Panc1 (cell line): Measurements from ENCODE around the gene HTRA3. TPM values are rescaled to one million over a fixed set of nuclear protein-coding genes. Genes with fewer than 3 reads are reported as not detected.

Source experiments
- ATAC-seq: fragments of 200-7000 bp; cut with Tn5 transposase; 2 replicates; pipeline ENCODE4 v1.9.1; 2020; ENCODE audit warnings: mild to moderate bottlenecking, moderate library complexity
- BruUV-seq: library from RNA; stranded (reverse); fragments of 400-500 nt; replicated peaks from 2 replicates; lab custom pipeline; 2021; lab: Mats Ljungman, UMichigan
- CTCF ChIA-PET: fragments of 300-600 bp; sonication (Branson Sonifier 250); formaldehyde crosslinking; loops from one replicate; lab custom pipeline; 2022; ENCODE audit warnings: antibody characterized with exemption; lab: Charles Lee
- POLR2A ChIA-PET: fragments of 300-600 bp; sonication (Branson Sonifier 250); formaldehyde crosslinking; loops from one replicate; lab custom pipeline; 2022; ENCODE audit warnings: antibody characterized with exemption; lab: Charles Lee
- DNase-seq: peaks from one replicate; pipeline ENCODE4 v3.0.0-alpha.2; 2010; ENCODE audit warnings: low read depth, low spot score
- H3K27ac ChIP-seq: 2 replicates; pipeline ENCODE4 v1.5.1; 2011; ENCODE audit warnings: mild to moderate bottlenecking, low read length, inconsistent platforms
- H3K27me3 ChIP-seq: fragments of 200-500 bp; sonication (Bioruptor generic); 2 replicates; pipeline ENCODE4 v1.6.0; 2014; ENCODE audit warnings: low read length, inconsistent platforms; ENCODE audit not compliant: control insufficient read depth, insufficient read depth
- H3K36me3 ChIP-seq: fragments of 200-500 bp; sonication (Bioruptor generic); 2 replicates; pipeline ENCODE4 v1.5.1; 2014; ENCODE audit warnings: inconsistent platforms, mild to moderate bottlenecking, low read length, moderate library complexity; ENCODE audit not compliant: control insufficient read depth, insufficient read depth
- H3K4me1 ChIP-seq: 2 replicates; pipeline ENCODE4 v1.5.1; 2011; ENCODE audit warnings: inconsistent platforms, mild to moderate bottlenecking, low read length, moderate library complexity; ENCODE audit not compliant: control insufficient read depth, insufficient read depth
- H3K4me3 ChIP-seq, 2 experiments: 2 replicates each; pipeline ENCODE4 v1.5.1; 2011 to 2012; ENCODE audit warnings: low read depth in 2 of 2, low read length in 2 of 2, mild to moderate bottlenecking in 2 of 2, inconsistent platforms in 1 of 2, moderate library complexity in 1 of 2
- H3K9me3 ChIP-seq: fragments of 200-500 bp; sonication (Bioruptor generic); 2 replicates; pipeline ENCODE4 v1.5.1; 2014; ENCODE audit warnings: low read depth, mild to moderate bottlenecking, inconsistent platforms, low read length, moderate library complexity; ENCODE audit not compliant: control insufficient read depth, insufficient read depth
- CTCF ChIP-seq: fragments of 450-650 bp; IDR thresholded peaks from 2 replicates; pipeline ENCODE4 v1.5.1; 2017; ENCODE audit warnings: mild to moderate bottlenecking
- POLR2AphosphoS5 ChIP-seq: IDR thresholded peaks from 2 replicates; pipeline ENCODE4 v1.6.1; 2012; ENCODE audit warnings: mild to moderate bottlenecking, low read depth, low read length, moderate library complexity
- REST ChIP-seq, 2 experiments: IDR thresholded peaks; 2 replicates each; pipeline ENCODE4 v1.6.1; 2011 to 2012; ENCODE audit warnings: low read depth in 2 of 2, control low read depth in 1 of 2, low read length in 1 of 2, mild to moderate bottlenecking in 1 of 2, moderate library complexity in 1 of 2; ENCODE audit not compliant: insufficient read depth in 1 of 2
- SIN3A ChIP-seq: IDR thresholded peaks from 2 replicates; pipeline ENCODE4 v1.6.1; 2012; ENCODE audit warnings: low read depth, mild to moderate bottlenecking, low read length, moderate library complexity, borderline replicate concordance; ENCODE audit not compliant: insufficient read depth
- TCF7L2 ChIP-seq: IDR thresholded peaks from 2 replicates; pipeline ENCODE4 v1.6.1; 2011; ENCODE audit warnings: mild to moderate bottlenecking, low read depth, low read length, inconsistent platforms
- in situ Hi-C: cut with HindIII; loops from 2 replicates; pipeline ENCODE4 v1.10.0; 2016; ENCODE audit warnings: low sequenced_read_pairs, low pct_unique_long_range_greater_than_20kb
- intact Hi-C: fragments of 100-400 bp; cut with micrococcal nuclease; formaldehyde crosslinking; loops from one replicate; pipeline ENCODE4 v1.10.0; 2022; ENCODE audit not compliant: unreplicated experiment
- total RNA-seq: library from RNA; stranded (reverse); gene quantifications from one replicate; pipeline ENCODE4 v1.2.1, GENCODE V29; 2021; ENCODE audit not compliant: unreplicated experiment

The HTRA3 gene
- total RNA-seq, 1 experiment from 2014 or later, result 0.98 TPM

- CTCF ChIA-PET, result interaction anchor here (0.6 kb wide), 1 partner anchor 215 kb away, joined by 3 read pairs; no protein-coding TSS in a partner anchor
- TF ChIP-seq REST (IDR thresholded peaks at IDR 0.05; ENCODE audit: insufficient read depth in 1 of 2, low read depth in 2 of 2, low read length in 1 of 2) (no peak), POLR2AphosphoS5 (no peak), CTCF (no peak)
- in situ Hi-C loops (no loop called here), intact Hi-C loops (no loop called here)
- H3K36me3 ChIP-seq, result no peaks in the 10 kb centered on the region
- H3K4me3 ChIP-seq, result no peak overlapping the region
- DNase-seq, result no peak
- POLR2A ChIA-PET, result no interaction called here
- no peaks in the 10 kb centered on the region for H3K27me3 ChIP-seq
- no peaks in the 10 kb centered on the region for H3K4me1 ChIP-seq
- no peak overlapping the region for H3K27ac ChIP-seq
- no peak for ATAC-seq
- no TSS peak for BruUV-seq
- H3K9me3 ChIP-seq, result no peaks in the 10 kb centered on the region
Observed at GRCh38 chr4:8334786-8335460, 65.4 kb downstream of the HTRA3 start.

- no TSS peak for BruUV-seq
- ATAC-seq (no peak), DNase-seq (no peak)
- Histone ChIP-seq H3K36me3 (no peaks in the 10 kb centered on the region), H3K4me1 (no peaks in the 10 kb centered on the region), H3K4me3 (no peak overlapping the region), H3K27me3 (no peaks in the 10 kb centered on the region), H3K9me3 (no peaks in the 10 kb centered on the region), H3K27ac (no peak overlapping the region)
- in situ Hi-C loops, result no loop called here
- no peak for TF ChIP-seq SIN3A
- TF ChIP-seq CTCF, result no peak
- TF ChIP-seq REST (IDR thresholded peaks at IDR 0.05; ENCODE audit: insufficient read depth in 1 of 2, low read depth in 2 of 2, low read length in 1 of 2), result no peak
- TF ChIP-seq POLR2AphosphoS5, result no peak
- no peak for TF ChIP-seq TCF7L2
- ChIA-PET CTCF (no interaction called here), POLR2A (no interaction called here)
- intact Hi-C loops, result no loop called here
Observed at GRCh38 chr4:8335848-8336247, 66.3 kb downstream of the HTRA3 start.
